SH-SY5Y (cell line): ENCODE measurements around the gene SHOC2.

Source experiments
- GATA2 ChIP-seq: IDR thresholded peaks from 2 replicates; pipeline ENCODE4 v1.6.1; 2011; ENCODE audit warnings: mild to moderate bottlenecking, low read depth, low read length
- GATA3 ChIP-seq: IDR thresholded peaks from 2 replicates; pipeline ENCODE4 v1.6.1; 2011; ENCODE audit warnings: low read depth, mild to moderate bottlenecking, low read length, moderate library complexity

GRCh38 chr10:110918269-110918642, 1.1 kb upstream of the SHOC2 start:
- TF ChIP-seq GATA2 (no peak), GATA3 (no peak)
